Karpas-422 (cell line): Measurements from ENCODE around the gene RGS6. TPM values are rescaled to one million over a fixed set of nuclear protein-coding genes. Genes with fewer than 3 reads are reported as not detected.

Source experiments
- DNase-seq: peaks from one replicate; pipeline ENCODE4 v3.0.0-alpha.2; 2015
- H2AFZ ChIP-seq: fragments of 200-600 bp; sonication (generic); 2 replicates; pipeline ENCODE4 v1.6.1; 2014; ENCODE audit warnings: antibody characterized with exemption, low read length, mixed read lengths
- H3K27ac ChIP-seq: fragments of 200-600 bp; sonication (generic); 2 replicates; pipeline ENCODE4 v1.5.1; 2014; ENCODE audit warnings: mild to moderate bottlenecking, low read length, moderate library complexity
- H3K27me3 ChIP-seq: fragments of 200-600 bp; sonication (generic); 2 replicates; pipeline ENCODE4 v1.6.1; 2014; ENCODE audit warnings: low read length, mixed read lengths
- H3K36me3 ChIP-seq: fragments of 200-600 bp; sonication (generic); 2 replicates; pipeline ENCODE4 v1.6.1; 2014; ENCODE audit warnings: low read length, mixed read lengths; ENCODE audit not compliant: insufficient read depth
- H3K4me1 ChIP-seq: fragments of 200-600 bp; sonication (generic); 2 replicates; pipeline ENCODE4 v1.6.1; 2014; ENCODE audit warnings: mild to moderate bottlenecking, low read length, mixed read lengths
- H3K4me2 ChIP-seq: fragments of 200-600 bp; sonication (generic); 2 replicates; pipeline ENCODE4 v1.6.1; 2014; ENCODE audit warnings: low read length, low read depth, mild to moderate bottlenecking; ENCODE audit not compliant: poor library complexity, severe bottlenecking
- H3K4me3 ChIP-seq: fragments of 200-600 bp; sonication (generic); 2 replicates; pipeline ENCODE4 v1.5.1; 2014; ENCODE audit warnings: mild to moderate bottlenecking, antibody characterized with exemption, low read length, mixed read lengths
- H3K79me2 ChIP-seq: fragments of 200-600 bp; sonication (generic); 2 replicates; pipeline ENCODE4 v1.6.1; 2014; ENCODE audit warnings: mild to moderate bottlenecking, low read length, mixed read lengths
- H3K9ac ChIP-seq: fragments of 200-600 bp; sonication (generic); 2 replicates; pipeline ENCODE4 v1.6.0; 2014; ENCODE audit warnings: low read length
- H3K9me2 ChIP-seq: fragments of 200-600 bp; sonication (generic), shearing (Covaris generic); replicated peaks from 2 replicates; pipeline ENCODE4 v1.6.0; 2014; ENCODE audit warnings: mild to moderate bottlenecking, low read length, moderate library complexity; ENCODE audit not compliant: insufficient read depth
- H3K9me3 ChIP-seq: fragments of 300-700, 200-600 bp; sonication (generic); 2 replicates; pipeline ENCODE4 v1.6.1; 2014; ENCODE audit warnings: low read length, mixed read lengths
- H4K20me1 ChIP-seq: fragments of 200-600 bp; sonication (generic); 2 replicates; pipeline ENCODE4 v1.6.1; 2014; ENCODE audit warnings: mild to moderate bottlenecking, antibody characterized with exemption, low read length, low read depth; ENCODE audit not compliant: insufficient read depth
- total RNA-seq: library from RNA; depleted of rRNA; stranded (reverse); fragments of >200 nt; shearing (Covaris generic); gene quantifications from 2 replicates; pipeline ENCODE4 v1.2.3, GENCODE V29; 2014; ENCODE audit warnings: low replicate concordance

Gene RGS6
- total RNA-seq, 1 experiment from 2014 or later: 0.07 TPM

GRCh38 chr14:72451054-72451972 lies 519.1 kb downstream of the RGS6 start:
- Histone ChIP-seq H3K4me1 (no peaks in the 10 kb centered on the region), H3K4me2 (no peak overlapping the region), H3K9me2 (no peaks in the 10 kb centered on the region), H4K20me1 (no peaks in the 10 kb centered on the region), H2AFZ (no peak overlapping the region), H3K4me3 (no peak overlapping the region), H3K79me2 (no peaks in the 10 kb centered on the region), H3K27me3 (no peaks in the 10 kb centered on the region), H3K9me3 (no peaks in the 10 kb centered on the region), H3K36me3 (no peaks in the 10 kb centered on the region), H3K27ac (no peak overlapping the region), H3K9ac (no peak overlapping the region)
- no peak for DNase-seq

- no peaks in the 10 kb centered on the region for H3K27me3 ChIP-seq
- no peaks in the 10 kb centered on the region for H3K9me3 ChIP-seq
- no peak overlapping the region for H2AFZ ChIP-seq
- no peaks in the 10 kb centered on the region for H3K79me2 ChIP-seq
- no peaks in the 10 kb centered on the region for H3K36me3 ChIP-seq
- H3K4me3 ChIP-seq: no peak overlapping the region
- H3K27ac ChIP-seq: no peak overlapping the region
- no peak overlapping the region for H3K4me2 ChIP-seq
- H4K20me1 ChIP-seq: no peaks in the 10 kb centered on the region
- no peaks in the 10 kb centered on the region for H3K9me2 ChIP-seq
- no peak for DNase-seq
- no peaks in the 10 kb centered on the region for H3K4me1 ChIP-seq
- no peak overlapping the region for H3K9ac ChIP-seq
These were observed 520.5 kb downstream of the RGS6 start for GRCh38 chr14:72452774-72453173.

- no peaks in the 10 kb centered on the region for H3K9me2 ChIP-seq
- no peak for DNase-seq
These were observed 522.3 kb downstream of the RGS6 start for GRCh38 chr14:72454388-72455160.

GRCh38 chr14:72457641-72458040 lies 525.4 kb downstream of the RGS6 start:
- Histone ChIP-seq H3K9me2 (no peaks in the 10 kb centered on the region), H3K36me3 (no peaks in the 10 kb centered on the region), H3K4me3 (no peak overlapping the region), H3K79me2 (no peaks in the 10 kb centered on the region), H3K4me2 (no peak overlapping the region), H3K9me3 (no peaks in the 10 kb centered on the region), H3K4me1 (no peaks in the 10 kb centered on the region), H3K27me3 (no peaks in the 10 kb centered on the region), H2AFZ (no peak overlapping the region), H3K27ac (no peak overlapping the region), H4K20me1 (no peaks in the 10 kb centered on the region), H3K9ac (no peak overlapping the region)
- no peak for DNase-seq

More at GRCh38 chr14:72454388-72455160, 522.3 kb downstream of the RGS6 start:
- no peaks in the 10 kb centered on the region for H3K27me3 ChIP-seq
- H3K9me3 ChIP-seq: no peaks in the 10 kb centered on the region
- H3K79me2 ChIP-seq: no peaks in the 10 kb centered on the region
- no peaks in the 10 kb centered on the region for H3K36me3 ChIP-seq
- H2AFZ ChIP-seq: no peak overlapping the region
- H3K4me3 ChIP-seq: no peak overlapping the region
- no peaks in the 10 kb centered on the region for H4K20me1 ChIP-seq
- H3K27ac ChIP-seq: no peak overlapping the region
- H3K4me1 ChIP-seq: no peaks in the 10 kb centered on the region
- H3K9ac ChIP-seq: no peak overlapping the region
- no peak overlapping the region for H3K4me2 ChIP-seq

- Histone ChIP-seq H3K9me2 (no peaks in the 10 kb centered on the region), H3K4me1 (no peaks in the 10 kb centered on the region), H3K4me3 (no peak overlapping the region), H3K79me2 (no peaks in the 10 kb centered on the region), H3K36me3 (peaks cover 4% of the 10 kb centered on the region; the same call in 1 of the 2 replicates), H3K9ac (no peak overlapping the region), H3K9me3 (peaks cover 12% of the 10 kb centered on the region), H2AFZ (no peak overlapping the region), H3K27me3 (peaks cover 4% of the 10 kb centered on the region), H4K20me1 (no peaks in the 10 kb centered on the region), H3K27ac (no peak overlapping the region), H3K4me2 (no peak overlapping the region)
- no peak for DNase-seq
These were observed 529.8 kb downstream of the RGS6 start for GRCh38 chr14:72462056-72462455.

GRCh38 chr14:72463291-72463866 lies 531.1 kb downstream of the RGS6 start:
- no peaks in the 10 kb centered on the region for H3K4me1 ChIP-seq
- no peak overlapping the region for H3K4me3 ChIP-seq
- H4K20me1 ChIP-seq: no peaks in the 10 kb centered on the region
- peaks cover 4% of the 10 kb centered on the region for H3K27me3 ChIP-seq
- no peak overlapping the region for H3K4me2 ChIP-seq
- no peaks in the 10 kb centered on the region for H3K79me2 ChIP-seq
- no peak for DNase-seq
- no peaks in the 10 kb centered on the region for H3K9me2 ChIP-seq
- peaks cover 12% of the 10 kb centered on the region for H3K9me3 ChIP-seq
- H2AFZ ChIP-seq: no peak overlapping the region
- peaks cover 4% of the 10 kb centered on the region; the same call in 1 of the 2 replicates for H3K36me3 ChIP-seq
- no peak overlapping the region for H3K27ac ChIP-seq
- H3K9ac ChIP-seq: no peak overlapping the region

GRCh38 chr14:72464226-72464625 lies 532.0 kb downstream of the RGS6 start:
- Histone ChIP-seq H4K20me1 (no peaks in the 10 kb centered on the region), H3K9me2 (no peaks in the 10 kb centered on the region), H3K9ac (no peak overlapping the region), H2AFZ (no peak overlapping the region), H3K4me2 (no peak overlapping the region), H3K36me3 (peaks cover 4% of the 10 kb centered on the region; the same call in 1 of the 2 replicates), H3K4me1 (no peaks in the 10 kb centered on the region), H3K27ac (no peak overlapping the region), H3K4me3 (no peak overlapping the region), H3K9me3 (peaks cover 12% of the 10 kb centered on the region), H3K27me3 (peaks cover 4% of the 10 kb centered on the region), H3K79me2 (no peaks in the 10 kb centered on the region)
- no peak for DNase-seq

- no peak for DNase-seq
- Histone ChIP-seq H3K27ac (no peak overlapping the region), H3K9me3 (peaks cover 12% of the 10 kb centered on the region), H3K9me2 (no peaks in the 10 kb centered on the region), H3K4me2 (no peak overlapping the region), H4K20me1 (no peaks in the 10 kb centered on the region), H3K79me2 (no peaks in the 10 kb centered on the region), H3K4me1 (no peaks in the 10 kb centered on the region), H3K36me3 (peaks cover 4% of the 10 kb centered on the region; the same call in 1 of the 2 replicates), H3K9ac (no peak overlapping the region), H3K27me3 (peaks cover 4% of the 10 kb centered on the region), H2AFZ (no peak overlapping the region), H3K4me3 (no peak overlapping the region)
These were observed 534.1 kb downstream of the RGS6 start for GRCh38 chr14:72466325-72466724.
